Activated CD4-positive, alpha-beta T cell treated with anti-CD3 and anti-CD28 coated beads, Interleukin-2, amount 50 U/mL, for 16 hours (primary cell): Measurements from ENCODE around the gene FAM118A.
"Not testable (repeated sequence)": the region's sequence is repeated elsewhere in the genome, so short reads cannot be mapped to it uniquely, and the experiment has no call there.

Experiments used
- DNase-seq: peaks from one replicate; pipeline ENCODE4 v3.0.0-alpha.2; 2020

The FAM118A gene

DNA sequence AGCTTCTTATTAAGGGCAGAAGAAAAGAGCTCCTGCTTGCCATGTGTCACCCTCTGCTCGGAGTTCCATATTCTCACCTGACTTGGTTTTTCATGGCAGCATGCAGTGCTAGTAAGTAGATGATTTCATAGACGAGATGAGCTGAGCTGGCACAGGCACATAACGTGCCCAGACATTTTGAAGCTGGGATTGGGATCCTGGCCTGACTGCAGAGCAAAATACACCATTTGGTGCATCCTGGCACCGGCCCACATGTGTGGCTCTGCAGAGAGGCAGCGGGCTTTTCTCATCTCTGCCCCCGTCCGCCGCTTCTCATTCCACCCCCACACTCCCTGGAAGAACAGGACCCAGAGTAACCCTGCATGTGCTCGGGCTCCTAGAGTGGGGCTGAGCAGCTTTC is 24.8 kb downstream of the FAM118A start:
- DNase-seq, result no peak

DNA sequence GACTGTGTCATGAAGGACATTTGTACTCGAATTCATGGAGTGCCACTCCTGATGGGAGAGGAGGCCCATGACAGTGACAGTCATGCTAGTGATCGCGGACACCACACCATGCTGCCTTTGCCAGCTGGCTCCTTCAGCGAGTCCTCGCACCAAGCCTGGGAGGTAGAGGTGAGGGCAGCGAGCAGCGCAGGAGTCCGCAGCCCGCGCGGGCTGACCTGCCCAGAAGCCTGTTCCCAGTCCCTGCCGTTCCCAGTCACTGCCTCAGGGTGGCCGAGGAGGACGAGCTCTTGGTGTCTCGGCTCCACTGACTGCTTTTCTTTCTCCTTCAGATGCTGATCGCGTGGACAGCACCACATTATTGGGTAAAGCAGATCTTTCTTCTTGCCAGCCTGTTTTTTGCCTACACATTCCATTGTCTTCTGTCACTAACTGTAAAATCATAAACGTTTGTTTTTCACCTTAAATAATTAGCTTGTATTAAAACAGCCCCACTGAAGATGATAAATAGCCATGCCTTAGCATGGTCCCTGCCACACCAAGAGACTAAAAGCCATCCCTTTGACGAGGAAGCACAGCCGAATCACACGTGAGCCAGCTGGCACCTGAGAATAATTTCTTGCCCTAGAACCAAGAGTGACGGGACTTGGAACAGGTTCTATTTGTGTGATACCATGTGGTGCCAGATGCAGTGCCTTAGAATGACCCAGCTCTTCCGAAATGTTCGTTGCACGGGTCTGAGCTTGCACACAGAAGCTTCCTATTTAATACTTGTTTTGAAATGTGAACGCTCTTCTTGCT is 25.5 kb downstream of the FAM118A start:
- no peak for DNase-seq

DNA sequence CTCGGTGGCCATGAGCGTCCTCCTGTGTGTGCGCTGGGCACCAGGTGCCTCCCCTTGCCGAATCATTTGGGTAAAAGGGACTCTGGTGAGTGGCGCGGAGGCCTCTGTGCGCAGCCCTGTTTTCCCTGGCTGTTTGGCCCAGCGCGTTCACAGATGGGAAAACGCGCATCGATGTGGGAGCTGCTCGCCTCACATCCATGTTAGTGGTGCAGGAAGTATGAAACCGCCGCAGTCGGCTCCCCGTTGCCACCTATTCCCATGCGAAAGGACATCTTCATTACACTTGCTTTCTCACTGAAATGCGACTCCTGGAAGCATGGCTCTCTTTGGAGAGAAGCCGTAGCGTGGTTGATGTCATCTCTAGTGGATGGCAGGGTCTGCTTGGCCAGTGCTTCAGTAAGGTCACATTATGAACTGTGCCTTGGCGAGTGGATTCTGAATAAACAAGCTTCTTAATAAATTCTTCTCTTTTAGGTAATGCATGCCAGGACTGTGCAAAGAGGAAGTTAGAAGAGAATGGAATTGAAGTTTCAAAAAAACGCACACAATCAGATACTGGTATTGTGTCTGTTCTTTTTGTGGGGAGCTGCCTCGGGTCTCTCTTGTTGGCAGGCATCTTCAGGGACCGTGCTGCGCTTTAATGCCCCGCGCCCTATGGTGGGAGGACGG is 26.3 kb downstream of the FAM118A start:
- DNase-seq, result no peak

DNA sequence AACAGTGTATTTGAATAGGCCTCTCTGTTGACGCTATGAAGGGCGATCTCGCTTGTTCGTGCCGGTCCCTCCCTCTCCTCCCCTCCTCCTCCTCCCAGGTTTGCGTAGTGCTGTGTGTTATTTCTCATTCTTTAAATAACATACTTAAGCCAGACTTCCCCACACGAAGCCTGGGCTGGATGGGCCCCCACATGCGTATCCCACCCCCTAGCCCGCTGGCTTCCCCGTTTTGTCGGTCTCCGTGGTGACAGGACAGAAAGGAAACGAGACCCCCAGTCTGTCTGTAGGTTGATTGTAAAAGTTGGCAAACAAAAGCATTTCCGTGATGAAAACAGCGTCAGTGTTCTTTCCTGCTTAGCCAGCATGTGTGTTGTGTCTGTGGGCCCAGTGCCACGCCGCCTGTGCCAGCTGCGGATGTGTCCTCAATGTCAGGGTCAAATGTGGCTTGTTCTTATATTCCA is 27.3 kb downstream of the FAM118A start:
- DNase-seq, result no peak

DNA sequence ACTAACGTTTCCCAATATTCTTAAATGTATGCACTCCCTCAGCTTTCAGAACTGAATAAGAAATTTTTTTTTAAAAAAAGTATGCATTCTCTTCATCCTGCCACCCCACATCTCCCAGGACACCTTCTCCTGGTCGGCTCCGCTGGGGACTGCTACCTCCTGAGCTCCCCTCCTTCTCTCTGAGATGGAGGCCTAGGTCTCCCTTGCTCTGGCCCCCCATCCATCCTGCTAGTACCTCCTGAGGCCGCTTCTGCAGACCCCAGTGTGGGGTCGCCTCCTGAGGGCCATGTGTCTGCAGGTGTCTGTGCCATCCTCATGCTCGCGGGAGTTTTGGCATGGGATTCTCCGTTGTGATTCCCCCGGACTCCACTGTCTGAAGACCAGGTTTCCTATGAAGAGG is 27.8 kb downstream of the FAM118A start:
- DNase-seq, result no peak

DNA sequence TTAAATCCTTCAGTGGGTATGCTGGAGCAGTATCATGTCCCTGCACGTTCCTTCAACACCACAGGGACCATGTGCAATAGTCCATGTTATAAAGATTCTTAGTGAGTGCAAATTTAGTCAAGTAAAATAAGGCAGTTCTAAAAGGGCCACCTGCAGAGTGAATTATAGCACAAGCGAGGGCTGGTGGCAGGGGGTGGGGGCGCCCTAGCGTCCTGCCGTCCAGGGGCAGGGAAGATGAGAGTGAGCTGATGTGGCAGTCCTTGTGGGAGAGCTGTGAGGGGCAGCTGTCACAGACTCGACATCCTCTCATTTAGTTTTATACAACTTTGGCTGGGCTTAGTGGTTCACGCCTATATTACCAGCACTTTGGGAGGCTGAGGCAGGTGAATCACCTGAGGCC is 29.1 kb downstream of the FAM118A start:
- DNase-seq, result no peak

DNA sequence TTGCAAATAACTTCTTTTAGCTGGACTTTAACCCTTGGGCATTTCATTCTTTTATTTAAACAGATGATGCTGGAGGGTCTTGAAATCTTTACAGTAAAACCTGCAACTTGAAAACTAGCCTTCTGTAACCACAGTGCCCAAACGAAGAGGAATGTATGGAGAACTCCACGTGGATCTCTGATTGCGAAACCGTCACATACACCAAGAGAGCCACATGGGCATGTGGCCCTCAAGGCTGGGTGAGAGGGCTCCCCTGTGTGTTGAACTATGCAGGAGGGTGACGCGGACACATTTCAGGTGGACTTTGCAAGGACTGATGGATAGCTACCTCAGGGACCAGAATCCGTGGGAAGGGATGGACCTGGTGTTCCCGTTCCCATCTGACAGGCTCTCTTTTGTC is 30.6 kb downstream of the FAM118A start:
- no peak for DNase-seq

DNA sequence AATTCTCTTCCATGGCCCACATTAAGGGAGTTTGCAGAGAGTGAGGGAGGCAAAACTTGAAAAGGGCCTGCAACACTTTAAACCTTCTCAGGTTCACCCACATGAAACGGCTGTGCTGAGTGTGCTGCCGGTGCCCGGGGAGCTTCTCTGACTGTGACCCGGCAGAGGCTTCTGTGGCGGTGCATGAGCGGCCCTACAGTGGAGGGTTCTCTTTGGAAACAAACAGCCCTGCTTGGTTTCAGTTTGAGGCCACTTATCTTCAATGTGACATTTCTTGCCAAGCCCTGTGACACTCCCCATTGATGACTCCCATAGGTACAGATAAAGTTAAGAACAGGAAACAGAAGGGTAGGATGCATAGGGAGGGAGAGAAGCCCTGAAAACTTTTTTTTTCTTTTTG is 31.8 kb downstream of the FAM118A start:
- peak; percentile 39 for DNase-seq

DNA sequence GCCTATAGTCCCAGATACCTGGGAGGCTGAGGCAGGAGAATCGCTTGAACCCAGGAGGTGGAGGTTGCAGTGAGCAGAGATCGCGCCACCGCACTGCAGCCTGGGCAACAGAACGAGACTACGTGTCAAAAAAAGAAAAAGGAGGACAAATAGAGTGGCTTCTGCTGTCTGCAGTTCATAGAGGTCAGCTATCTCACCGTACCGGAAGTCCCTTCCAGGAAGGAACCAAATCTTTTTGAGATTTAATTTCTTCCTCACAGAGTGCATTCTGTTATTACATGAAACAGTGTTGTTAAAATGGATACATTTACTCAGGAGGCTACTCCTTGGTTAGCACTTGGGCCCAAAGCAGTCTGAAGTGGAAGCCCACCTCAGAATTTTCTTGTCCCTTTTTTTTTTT is 33.4 kb downstream of the FAM118A start:
- no peak for DNase-seq

DNA sequence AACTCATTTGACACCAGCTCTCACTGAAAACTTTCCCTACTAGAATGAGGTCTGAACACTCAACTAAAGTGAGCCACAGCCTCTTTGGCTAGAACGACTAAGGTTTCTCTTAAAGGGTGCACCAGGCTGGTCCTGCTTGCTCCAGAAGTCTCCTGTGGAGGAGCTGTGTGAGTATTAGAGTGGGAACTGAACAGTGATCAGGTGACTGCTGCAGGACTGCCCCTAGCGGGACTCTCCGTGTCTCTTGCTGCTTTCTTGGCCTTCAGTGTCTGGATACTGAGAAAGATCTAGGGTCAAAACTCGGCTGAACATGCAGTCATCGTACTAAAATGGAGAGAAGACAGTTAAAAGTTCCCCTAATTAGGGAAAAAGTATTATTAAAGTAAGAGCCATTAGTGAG is 34.6 kb downstream of the FAM118A start:
- DNase-seq, result no peak

DNA sequence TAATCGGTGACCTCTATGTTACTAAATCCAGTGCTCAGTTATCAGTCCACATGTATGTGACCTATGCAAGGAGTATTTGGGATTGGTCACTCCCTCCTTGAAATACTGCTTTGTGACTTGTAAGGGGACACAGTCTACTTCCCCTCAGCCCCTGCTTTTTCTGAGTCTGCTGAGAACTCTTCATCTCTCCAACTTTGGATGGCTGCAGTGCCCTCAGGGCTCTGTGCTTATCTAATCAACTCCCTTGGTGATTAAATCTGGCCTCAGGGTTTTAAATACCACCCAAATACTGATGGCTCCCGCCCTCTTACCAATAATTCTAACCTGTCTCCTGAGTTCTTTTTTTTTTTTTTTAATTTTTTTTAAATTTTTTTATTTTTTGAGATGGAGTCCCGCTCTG is 40.2 kb downstream of the FAM118A start:
- DNase-seq, result no peak

DNA sequence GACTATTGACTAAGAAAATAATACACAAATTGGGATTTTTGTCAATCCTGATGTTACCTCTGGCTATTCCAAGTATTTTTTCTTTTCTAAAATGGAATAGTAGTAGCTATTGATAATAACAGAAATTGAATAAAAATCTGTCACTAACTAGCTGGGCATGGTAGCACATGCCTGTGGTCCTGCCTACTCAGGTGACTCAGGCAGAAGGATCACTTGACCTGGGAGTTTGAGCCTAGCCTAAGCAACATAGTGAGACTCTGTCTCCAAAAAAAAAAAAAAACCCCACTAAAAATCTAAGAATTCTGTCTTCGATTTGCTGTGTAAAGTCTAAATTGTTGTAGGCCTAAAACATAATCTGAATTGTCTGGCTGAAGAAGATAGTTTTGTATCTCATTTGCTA is 42.2 kb downstream of the FAM118A start:
- no peak for DNase-seq

DNA sequence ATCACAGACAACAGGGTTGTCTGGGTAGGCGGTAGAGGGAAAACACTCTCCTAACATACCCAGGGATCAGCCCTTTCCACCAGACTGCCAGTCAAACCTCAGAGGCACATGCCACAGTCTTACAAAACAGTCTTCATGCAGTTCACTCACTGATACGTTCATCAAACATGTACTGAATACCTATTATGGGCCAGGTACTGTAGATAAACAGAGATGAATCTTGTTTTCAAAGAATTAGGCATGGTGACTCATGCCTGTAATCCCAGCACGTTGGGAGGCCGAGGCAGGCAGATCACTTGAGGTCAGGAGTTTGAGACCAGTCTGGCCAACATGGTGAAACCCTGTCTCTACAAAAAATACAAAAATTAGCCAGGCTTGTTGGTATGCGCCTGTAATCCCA is 43.0 kb downstream of the FAM118A start:
- DNase-seq, result not testable (repeated sequence)

DNA sequence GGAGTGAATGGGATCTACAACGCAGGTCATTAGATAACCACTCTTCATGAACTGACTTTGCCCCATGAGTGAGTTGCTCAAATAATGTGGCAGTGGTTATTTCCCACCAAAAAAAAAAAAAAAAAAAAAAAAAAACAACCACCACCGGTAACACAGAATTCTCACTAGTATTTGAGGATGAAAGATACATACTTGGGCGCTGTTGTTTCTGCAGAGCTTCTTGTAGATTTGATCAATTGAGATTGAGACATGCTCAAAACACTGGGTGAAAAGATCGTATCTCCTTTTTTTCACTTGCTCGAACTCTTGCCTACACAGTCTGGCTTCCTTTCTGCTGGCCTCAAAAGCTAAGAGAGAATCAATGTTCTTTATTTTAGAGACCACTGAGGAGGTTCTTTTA is 44.1 kb downstream of the FAM118A start:
- no peak for DNase-seq

DNA sequence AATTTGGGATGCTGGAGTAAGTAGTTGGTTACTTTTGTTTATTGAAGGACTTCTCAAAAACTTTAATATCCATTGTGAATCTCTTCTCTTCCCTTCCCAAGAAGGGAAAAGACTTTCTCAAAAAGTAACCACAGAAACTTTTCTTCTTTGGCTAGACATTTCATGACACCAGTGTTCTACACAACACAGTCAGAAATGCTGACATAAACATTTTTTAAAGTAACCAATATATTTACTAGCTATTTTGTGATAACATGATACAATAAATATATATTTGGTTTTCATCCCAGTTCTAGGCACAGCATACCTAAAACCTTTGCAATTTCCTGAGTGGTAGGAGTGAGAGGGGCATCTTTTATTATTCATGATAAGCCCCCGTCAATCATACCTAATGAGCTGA is 47.8 kb downstream of the FAM118A start:
- no peak for DNase-seq

DNA sequence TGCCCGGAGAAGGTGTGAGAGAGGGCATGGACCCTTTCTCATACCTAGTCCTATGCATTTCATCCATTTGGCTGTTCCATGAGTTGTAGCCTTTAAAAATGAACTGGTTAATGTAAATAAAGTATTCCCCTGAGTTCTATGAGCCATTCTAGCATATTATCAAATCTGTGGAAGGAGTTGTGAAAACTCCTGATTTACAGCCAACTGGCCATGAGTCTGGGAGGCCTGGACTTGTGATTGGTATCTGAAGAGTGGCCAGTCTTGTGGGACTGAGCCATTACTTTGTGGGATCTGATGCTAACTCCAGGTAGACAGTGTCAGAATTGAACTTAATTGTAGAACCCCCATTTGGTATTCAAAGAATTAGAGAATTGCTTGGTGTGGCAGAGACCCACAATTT is 48.4 kb downstream of the FAM118A start:
- DNase-seq, result no peak

DNA sequence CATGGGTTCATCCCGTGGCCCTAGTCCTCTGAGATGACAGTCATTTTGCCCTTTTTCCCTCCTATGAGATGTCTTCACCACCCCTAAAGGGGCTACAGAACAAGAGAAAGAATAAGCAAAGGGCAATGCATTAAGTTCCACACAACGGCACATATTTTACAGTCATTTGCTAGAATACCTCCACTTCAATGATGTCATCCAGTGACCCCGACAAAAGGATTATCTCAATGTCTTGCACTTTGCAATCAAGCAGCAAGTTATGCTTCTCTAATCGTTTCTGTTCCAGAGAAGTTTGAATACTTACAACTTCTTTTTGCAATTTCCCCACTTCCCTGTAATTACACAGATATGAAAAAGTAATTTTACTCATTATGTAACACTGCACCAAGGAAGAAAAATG is 49.9 kb downstream of the FAM118A start:
- DNase-seq, result no peak

DNA sequence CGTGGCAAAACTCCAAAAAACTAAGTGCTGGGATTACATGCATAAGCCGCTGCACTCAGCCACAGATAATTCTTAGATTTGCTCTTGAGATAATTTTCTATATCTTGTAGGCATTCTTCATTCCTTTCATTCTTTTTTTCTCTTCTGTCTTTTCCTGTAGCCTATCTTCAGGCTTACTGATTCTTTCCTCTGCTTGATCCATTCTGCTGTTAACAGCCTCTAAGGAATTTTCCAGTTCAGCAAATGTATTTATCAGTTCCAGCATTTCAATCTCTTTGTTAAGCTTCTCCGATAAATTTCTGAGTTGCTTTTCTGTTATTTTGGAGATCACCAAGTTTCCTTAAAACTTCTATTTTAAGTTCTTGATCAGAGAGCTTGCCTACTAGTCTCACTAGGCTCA is 57.0 kb downstream of the FAM118A start:
- DNase-seq, result no peak

DNA sequence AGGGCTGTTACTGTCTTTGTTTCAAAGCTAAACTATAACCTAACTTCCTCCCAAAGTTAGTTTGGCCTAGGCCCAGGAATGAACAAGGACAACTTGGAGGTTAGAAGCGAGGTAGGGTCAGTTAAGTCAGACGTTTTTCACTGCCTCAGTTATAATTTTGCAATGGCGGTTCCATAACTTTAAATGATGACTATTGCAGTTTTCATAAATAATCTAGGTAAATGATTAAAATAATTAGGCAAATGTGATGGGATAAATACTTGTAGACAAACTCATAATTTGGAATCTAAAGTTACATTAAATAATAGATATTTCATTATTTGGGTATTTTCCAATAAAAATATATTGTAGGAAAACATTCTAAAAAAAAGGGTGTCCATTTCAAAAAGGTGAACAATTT is 63.9 kb downstream of the FAM118A start:
- DNase-seq, result not testable (repeated sequence)

DNA sequence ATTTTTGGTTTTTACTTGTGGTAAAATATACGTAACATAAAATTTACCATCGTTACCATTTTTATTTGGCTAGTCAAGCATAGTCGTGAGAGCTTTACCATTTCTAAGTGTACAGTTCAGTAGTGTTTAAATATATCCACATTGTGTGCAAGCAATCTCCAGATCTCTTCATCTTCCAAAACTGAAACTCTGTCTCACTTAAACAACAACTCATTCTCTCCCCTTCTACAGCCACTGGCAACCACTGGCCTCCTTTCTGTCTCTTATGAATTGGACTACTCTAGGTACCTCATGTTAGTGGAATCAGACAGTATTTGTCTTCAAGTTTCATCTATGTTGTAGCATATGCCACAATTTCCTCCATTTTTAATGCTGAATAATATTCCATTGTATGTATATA is 66.3 kb downstream of the FAM118A start:
- DNase-seq, result no peak

DNA sequence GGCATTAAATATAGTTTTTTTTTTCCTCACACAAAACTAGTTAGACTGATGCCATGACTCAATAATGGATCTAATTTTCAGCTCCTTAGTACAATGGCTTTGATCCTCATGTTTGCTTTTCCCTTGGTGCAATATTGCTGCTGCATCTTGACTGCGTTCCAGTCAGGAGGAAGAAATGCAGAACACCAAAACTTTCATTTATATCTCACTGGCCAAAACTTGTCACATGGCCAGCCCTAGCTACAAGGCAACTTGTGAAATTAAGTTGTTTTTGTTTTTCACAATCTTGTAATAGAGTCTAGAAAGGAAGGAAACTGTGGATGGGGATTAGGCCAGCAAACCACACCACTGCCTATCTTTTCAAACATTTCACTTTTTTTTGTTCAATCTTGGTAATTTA is 67.0 kb downstream of the FAM118A start:
- no peak for DNase-seq

DNA sequence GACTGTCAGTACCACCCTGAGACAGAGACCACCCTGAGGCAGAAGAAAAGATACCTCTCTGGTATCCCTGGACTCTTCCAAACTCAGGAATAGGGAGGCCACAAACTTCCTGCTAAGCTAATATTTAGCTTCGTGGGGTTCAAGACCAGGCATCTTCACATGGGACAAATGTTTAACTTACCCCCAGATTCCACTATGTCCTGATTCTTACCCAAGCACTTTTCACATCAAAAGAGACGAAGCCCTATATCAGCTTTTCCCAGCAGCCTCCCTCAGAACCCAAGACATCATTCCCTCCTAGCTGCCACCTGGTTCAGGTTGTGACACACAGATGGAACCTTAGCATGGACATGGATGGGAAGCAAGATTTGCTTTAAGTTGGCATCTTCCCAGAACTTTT is 71.6 kb downstream of the FAM118A start:
- DNase-seq, result no peak

DNA sequence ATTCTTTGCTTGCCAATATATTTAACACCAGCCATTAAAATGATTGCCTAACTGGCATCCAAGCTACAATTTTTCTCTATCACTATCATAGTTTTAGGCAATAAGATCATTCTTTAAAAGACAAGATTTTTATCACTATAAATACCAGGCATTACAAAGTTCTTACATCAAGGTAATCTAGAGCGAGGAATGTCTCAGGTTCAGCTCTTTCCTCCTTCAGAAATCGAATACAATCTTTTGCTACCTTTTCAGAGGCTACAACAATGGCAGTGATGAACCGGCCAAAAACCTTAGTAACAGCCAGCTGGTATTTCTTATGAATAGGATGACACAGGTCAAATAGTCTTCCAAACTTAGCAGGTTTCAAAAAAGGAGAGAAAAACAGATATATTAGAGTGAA is 79.8 kb downstream of the FAM118A start:
- DNase-seq, result no peak
